ENCODE data around the gene AQP6.

- no peak for TF ChIP-seq CTCF (IDR thresholded peaks at IDR 0.05; ENCODE audit: low read length)
- TF ChIP-seq EZH2 (IDR thresholded peaks at IDR 0.05; ENCODE audit: borderline replicate concordance, low read length), result no peak
Measured at GRCh38 chr12:50022903-50023302, 50.2 kb downstream of the AQP6 start.

All from OCI-LY1 (cell line).